GM10266 (cell line): ENCODE data around the gene ALPG.
"Not testable (repeated sequence)": the region's sequence is repeated elsewhere in the genome, so short reads cannot be mapped to it uniquely, and the experiment has no call there.

ENCODE experiments used
- DNase-seq: peaks from one replicate; pipeline ENCODE4 v3.0.0; 2012; ENCODE audit errors: extremely low spot score
- CTCF ChIP-seq: IDR thresholded peaks from 2 replicates; pipeline ENCODE4 v1.5.1; 2012; ENCODE audit warnings: mild to moderate bottlenecking, low read depth; ENCODE audit not compliant: control insufficient read depth, insufficient read depth; ENCODE audit errors: missing control alignments

The ALPG gene

GRCh38 chr2:232405943-232406510 lies 617 bp upstream of the ALPG start:
- no peak for DNase-seq
- no peak for TF ChIP-seq CTCF

GRCh38 chr2:232407428-232408150 lies 945 bp downstream of the ALPG start:
- not testable (repeated sequence) for DNase-seq

- DNase-seq = not testable (repeated sequence)
Observed at GRCh38 chr2:232408269-232408668, 1.6 kb downstream of the ALPG start.

GRCh38 chr2:232409617-232410016 lies 3.0 kb downstream of the ALPG start:
- DNase-seq = not testable (repeated sequence)

GRCh38 chr2:232410238-232410900 lies 3.7 kb downstream of the ALPG start:
- no peak for DNase-seq
- TF ChIP-seq CTCF = no peak

- no peak for TF ChIP-seq CTCF
- no peak for DNase-seq
Observed at GRCh38 chr2:232411901-232412629, 5.4 kb downstream of the ALPG start.

- TF ChIP-seq CTCF = no peak
- no peak for DNase-seq
Observed at GRCh38 chr2:232412986-232413385, 6.3 kb downstream of the ALPG start.

- DNase-seq = no peak
- TF ChIP-seq CTCF = no peak
Observed at GRCh38 chr2:232415138-232415690, 8.6 kb downstream of the ALPG start.
